CD4-positive, alpha-beta T cell treated with Interleukin-15 for 1 hour (primary cell): ENCODE measurements around the gene CROCC2.

ENCODE experiments used
- DNase-seq: peaks from one replicate; pipeline ENCODE4 v3.0.0-alpha.2; 2020

Gene CROCC2

DNA sequence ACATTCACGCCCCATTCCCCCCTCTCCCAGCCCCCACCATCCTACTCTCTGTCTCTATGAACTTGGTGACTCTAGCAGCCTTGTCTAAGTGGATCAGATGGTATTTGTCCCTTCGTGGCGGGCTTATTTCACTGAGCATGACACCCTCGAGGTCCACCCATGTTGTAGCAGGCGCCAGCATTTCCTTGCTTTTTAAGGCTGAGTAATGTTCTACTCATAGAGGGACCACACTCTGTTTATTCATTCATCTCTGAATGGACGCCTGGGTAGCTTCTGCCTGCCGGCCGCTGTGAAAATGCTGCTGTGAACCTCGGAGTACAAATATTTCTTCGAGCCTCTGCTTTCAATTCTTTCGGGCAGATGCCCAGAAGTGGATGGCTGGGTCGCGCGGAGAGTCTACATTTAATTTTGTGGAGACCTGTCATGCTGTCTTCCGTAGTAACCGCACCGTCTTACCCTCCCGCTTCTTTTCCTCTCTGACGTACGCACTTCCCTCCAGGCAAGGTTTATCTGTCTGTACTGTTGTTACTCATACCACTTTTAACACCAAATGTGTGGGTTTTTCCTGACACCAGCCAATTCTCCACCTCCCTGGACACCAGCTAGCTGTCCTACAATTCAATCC is 5.6 kb downstream of the CROCC2 start:
- no peak for DNase-seq

DNA sequence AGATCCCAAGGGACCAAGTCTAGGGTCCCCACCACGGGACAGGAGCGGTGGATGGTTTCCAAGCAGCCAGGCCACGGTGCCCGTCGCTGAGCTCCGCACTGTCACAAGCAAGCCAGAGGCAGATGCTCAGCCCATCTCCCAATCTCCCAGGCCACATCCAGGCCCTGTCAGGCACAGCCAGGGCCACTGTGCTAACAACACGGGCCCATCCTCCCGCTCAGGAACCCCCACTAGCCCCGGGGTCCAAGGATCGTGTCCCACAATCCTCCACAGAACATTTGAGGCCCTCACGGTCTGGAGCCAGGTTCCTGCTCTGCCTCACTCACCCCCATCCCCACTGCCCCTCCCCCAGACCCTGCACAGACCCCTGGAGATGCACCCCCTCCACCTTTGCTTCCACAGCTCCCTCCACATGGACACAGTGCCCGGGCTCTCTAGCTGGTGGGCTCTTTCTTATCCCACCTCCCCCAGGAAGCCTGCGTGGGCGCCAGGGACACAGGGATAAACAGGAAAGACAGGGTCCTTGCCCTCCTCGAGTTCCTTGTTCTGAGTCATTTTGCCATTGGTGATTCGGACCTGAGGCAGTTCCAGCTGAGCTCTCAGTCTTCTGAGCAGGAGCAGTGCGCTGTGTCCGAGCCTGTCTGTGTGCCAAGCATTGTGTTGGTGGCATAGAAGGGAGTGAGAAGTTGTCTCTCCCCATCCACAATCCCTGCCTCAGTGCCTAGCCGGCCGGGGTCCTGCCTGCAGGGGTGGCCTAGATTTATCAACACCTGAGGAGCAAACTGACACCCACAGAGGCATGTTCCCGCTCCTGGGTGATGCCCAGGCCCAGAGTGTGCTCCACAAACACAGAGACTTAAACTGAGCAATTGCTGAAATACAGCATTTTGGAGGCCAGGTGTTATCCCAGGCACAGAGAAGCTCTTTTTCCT is 7.0 kb downstream of the CROCC2 start:
- DNase-seq, result no peak

DNA sequence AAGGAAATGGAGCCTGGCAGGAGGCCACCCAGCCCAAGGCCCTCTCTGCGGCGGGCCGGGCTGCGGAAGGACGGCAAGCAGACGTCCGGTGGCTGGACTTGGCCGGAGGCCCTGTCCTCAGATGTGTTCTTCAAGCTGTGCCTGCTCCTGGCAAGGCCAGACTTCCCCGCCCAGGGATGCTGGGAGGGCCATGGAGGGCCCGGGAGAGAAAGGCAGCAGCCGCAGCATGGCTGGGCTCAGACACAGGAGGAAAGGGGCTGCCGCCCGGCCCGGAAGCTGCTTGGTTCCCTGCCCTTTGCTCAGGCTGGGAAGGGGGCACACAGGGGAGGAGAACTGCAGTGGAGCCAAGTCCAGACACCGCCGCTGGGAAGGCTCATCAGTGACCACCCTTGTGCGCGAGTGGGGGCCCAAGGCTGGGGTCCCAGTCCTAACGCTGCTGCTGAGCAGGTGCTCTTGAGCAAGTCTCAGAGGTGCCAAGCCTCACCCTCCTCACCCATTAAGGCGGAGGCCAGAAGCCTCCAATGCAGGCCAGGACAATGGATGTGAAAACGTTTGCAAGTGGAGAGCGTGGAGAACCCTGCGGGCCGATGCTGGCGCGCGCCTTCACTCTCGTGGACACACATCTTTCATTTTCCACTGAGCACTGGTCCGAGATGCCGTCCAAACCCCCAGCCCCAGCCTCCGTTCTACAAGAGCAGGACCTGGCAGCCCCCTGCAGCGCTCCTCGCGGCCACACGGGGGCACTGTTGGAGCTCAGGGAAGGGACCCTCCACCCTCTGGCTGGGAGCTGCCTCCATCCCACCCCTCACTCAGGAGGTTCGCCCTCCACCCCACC is 7.9 kb downstream of the CROCC2 start:
- peak; percentile 46 for DNase-seq

GRCh38 chr2:240914645-240915525 is 8.7 kb downstream of the CROCC2 start:
- DNase-seq, result no peak

- peak; percentile 6 for DNase-seq
Observed at GRCh38 chr2:240915526-240916341, 9.6 kb downstream of the CROCC2 start.

DNA sequence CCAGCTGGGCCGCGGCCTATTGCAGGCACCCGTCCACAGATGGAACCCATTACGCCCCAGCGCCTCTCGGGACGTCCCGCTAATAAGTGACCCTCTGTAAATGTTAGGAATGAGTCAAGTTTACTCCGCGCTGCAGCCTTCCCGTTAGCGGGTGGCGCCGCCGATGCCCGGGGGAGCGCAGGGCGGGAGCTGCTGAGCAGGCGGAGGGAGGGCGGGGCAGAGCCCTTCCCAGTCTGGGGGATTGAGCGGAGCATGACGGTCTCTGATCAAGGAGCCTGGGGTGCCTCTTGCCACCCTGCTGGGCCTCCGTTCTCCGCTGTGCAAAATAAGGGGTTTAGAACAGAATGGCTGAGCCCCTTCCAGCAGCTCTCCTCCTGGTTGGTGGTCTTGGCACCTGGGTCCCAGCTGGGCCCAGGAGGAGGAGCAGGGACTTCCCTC is 10.5 kb downstream of the CROCC2 start:
- no peak for DNase-seq

GRCh38 chr2:240917009-240917683 is 11.0 kb downstream of the CROCC2 start:
- peak; percentile 9 for DNase-seq

GRCh38 chr2:240917684-240918257 is 11.6 kb downstream of the CROCC2 start:
- peak; percentile 6 for DNase-seq

GRCh38 chr2:240918258-240919091 is 12.3 kb downstream of the CROCC2 start:
- DNase-seq, result peak; percentile 5

DNA sequence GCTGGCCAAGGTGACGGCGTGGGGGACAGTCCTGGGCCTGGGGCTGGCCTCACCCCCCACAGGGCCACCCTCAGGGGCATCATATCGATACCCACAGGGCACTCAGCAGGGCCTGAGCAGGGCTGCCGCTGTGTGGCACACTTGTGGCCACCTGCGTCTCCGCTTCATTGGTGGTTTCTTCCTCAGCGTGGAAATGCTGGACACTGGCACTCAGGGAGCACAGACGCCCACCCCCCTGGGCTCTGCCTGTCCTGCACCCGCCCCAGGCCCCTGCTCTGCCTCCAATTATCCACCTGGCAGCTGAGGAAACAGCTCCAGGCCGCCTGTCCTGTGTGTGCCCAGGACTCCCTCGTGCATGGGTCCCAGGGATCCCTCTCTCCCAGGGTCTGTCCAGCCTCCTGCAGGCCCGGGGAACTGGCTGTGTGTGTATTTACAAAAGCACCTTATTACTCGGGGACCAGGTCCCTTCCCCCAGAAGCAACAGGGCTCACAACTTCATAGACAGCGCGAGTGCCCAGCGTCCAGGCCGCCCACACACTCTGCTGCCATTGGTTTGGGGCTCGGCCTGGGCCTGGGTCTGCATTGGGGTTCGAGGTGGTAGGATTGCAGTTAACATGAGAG is 13.1 kb downstream of the CROCC2 start:
- DNase-seq, result no peak

GRCh38 chr2:240919786-240920782 is 13.9 kb downstream of the CROCC2 start:
- DNase-seq, result peak; percentile 13

- no peak for DNase-seq
Observed at GRCh38 chr2:240920783-240921231, 14.7 kb downstream of the CROCC2 start.

- DNase-seq, result peak; percentile 11
Observed at GRCh38 chr2:240921311-240921994, 15.3 kb downstream of the CROCC2 start.

DNA sequence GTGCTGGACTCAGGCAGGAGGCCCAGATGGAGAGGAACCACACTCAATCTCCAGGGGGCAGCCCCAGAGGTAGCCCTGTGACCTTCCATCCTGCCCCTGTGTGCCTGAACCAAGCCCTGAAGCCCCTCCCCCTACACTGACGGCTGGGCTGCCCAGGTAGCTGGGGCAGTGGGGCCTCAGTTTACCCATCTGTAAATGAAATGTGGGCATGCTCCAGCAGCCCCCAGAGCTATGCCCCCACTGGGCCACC is 15.8 kb downstream of the CROCC2 start:
- DNase-seq, result peak; percentile 7

GRCh38 chr2:240922245-240922981 is 16.3 kb downstream of the CROCC2 start:
- peak; percentile 13 for DNase-seq

DNA sequence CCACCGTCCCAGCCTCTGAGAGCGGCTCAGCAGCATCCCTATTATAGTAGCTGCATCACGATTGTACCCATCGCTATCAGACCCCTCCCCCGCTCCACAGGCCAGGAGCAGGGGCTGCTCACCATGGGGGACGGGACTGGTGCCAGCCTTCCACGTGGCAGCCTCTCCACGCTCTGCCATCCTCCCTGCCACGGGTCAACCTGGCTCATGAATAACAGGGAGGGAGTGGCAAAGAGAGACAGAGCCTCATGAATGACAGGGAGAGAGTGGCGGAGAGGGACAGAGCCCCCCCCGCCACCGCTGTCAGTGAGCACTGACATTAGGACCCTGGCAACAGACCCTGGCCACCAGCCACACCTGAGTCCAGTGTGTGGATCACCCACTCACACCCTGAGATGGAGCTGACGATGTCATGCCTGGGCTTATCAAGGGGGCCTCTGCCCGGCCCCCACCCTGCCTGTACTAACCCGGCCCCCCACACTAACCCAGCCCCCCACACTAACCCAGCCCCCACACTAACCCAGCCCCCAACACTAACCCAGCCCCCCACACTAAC is 16.9 kb downstream of the CROCC2 start:
- no peak for DNase-seq
